WTC11 (cell line): ENCODE measurements around the gene PLEKHA6. TPM values are rescaled to one million over a fixed set of nuclear protein-coding genes. Genes with fewer than 3 reads are reported as not detected.

ENCODE experiments used
- ATAC-seq: fragments of 200-7000 bp; cut with Tn5 transposase; 2 replicates; pipeline ENCODE4 v1.10.0; 2021; ENCODE audit warnings: mild to moderate bottlenecking, moderate library complexity
- Bru-seq: library from RNA; stranded (reverse); fragments of 400-500 nt; gene quantifications from one replicate; lab custom pipeline; 2021; lab: Mats Ljungman, UMichigan
- CTCF ChIA-PET: fragments of 300-600 bp; sonication (Branson Sonifier 250); formaldehyde crosslinking; loops from one replicate; lab custom pipeline; 2021; ENCODE audit warnings: antibody characterized with exemption; lab: Charles Lee
- POLR2A ChIA-PET: fragments of 350-600 bp; sonication (Branson Sonifier 250); formaldehyde crosslinking; loops from one replicate; lab custom pipeline; 2021; ENCODE audit warnings: antibody characterized with exemption; lab: Charles Lee
- DNase-seq: peaks from one replicate; pipeline ENCODE4 v3.0.0; 2021; ENCODE audit warnings: low spot score
- H3K27ac Mint-ChIP-seq: 2 replicates; pipeline ENCODE4 v1.8.0; 2021; ENCODE audit warnings: mixed read lengths
- H3K27me3 Mint-ChIP-seq: 2 replicates; pipeline ENCODE4 v1.8.0; 2021; ENCODE audit warnings: low read depth, mild to moderate bottlenecking, moderate library complexity, mixed read lengths
- H3K36me3 Mint-ChIP-seq: 2 replicates; pipeline ENCODE4 v1.8.0; 2021; ENCODE audit warnings: mixed read lengths
- H3K4me1 Mint-ChIP-seq: 2 replicates; pipeline ENCODE4 v1.8.0; 2022; ENCODE audit warnings: mixed read lengths
- H3K4me3 Mint-ChIP-seq: 2 replicates; pipeline ENCODE4 v1.8.0; 2021; ENCODE audit warnings: mild to moderate bottlenecking, moderate library complexity, mixed read lengths
- H3K9me3 Mint-ChIP-seq: 2 replicates; pipeline ENCODE4 v1.8.0; 2021; ENCODE audit warnings: mixed read lengths
- FOXK1 ChIP-seq: sonication (generic); formaldehyde crosslinking; IDR thresholded peaks from 2 replicates; pipeline ENCODE4 v1.8.0; 2022; ENCODE audit warnings: mild to moderate bottlenecking, moderate library complexity, missing genetic modification reagents
- KAT7 ChIP-seq: sonication (generic); formaldehyde crosslinking; IDR thresholded peaks from 2 replicates; pipeline ENCODE4 v1.8.1; 2023; ENCODE audit warnings: missing genetic modification reagents, mild to moderate bottlenecking, borderline replicate concordance
- ZNF263 ChIP-seq: sonication (generic); formaldehyde crosslinking; IDR thresholded peaks from 2 replicates; pipeline ENCODE4 v1.8.1; 2022; ENCODE audit warnings: low read depth, mild to moderate bottlenecking, moderate library complexity, missing genetic modification reagents
- ZNF423 ChIP-seq: fragments of 250-450 bp; sonication (Bioruptor Pico); IDR thresholded peaks from 2 replicates; pipeline ENCODE4 v2.1.2; 2022; ENCODE audit warnings: mild to moderate bottlenecking, moderate library complexity
- long read RNA-seq, 3 experiments: library from RNA in 1 of 3; library from capped mRNA in 1 of 3; library from polyadenylated mRNA in 1 of 3; unstranded in 2 of 3; stranded (forward) in 1 of 3; transcript quantifications; one replicate each; pipeline ENCODE4 v2.0.0, GENCODE V29; 2021
- total RNA-seq: library from RNA; stranded (reverse); gene quantifications from 3 replicates; pipeline ENCODE4 v1.2.3, GENCODE V29; 2021
- TF ChIP-seq, protein P1 (sequence below): sonication (generic); formaldehyde crosslinking; IDR thresholded peaks from 2 replicates; pipeline ENCODE4 v1.8.0; 2023; ENCODE audit warnings: missing genetic modification reagents, mild to moderate bottlenecking, borderline replicate concordance
- TF ChIP-seq, protein P2 (sequence below): sonication (generic); formaldehyde crosslinking; IDR thresholded peaks from 2 replicates; pipeline ENCODE4 v1.8.1; 2023; ENCODE audit warnings: mild to moderate bottlenecking, missing genetic modification reagents, moderate library complexity
- TF ChIP-seq, protein P3 (sequence below): sonication (generic); formaldehyde crosslinking; IDR thresholded peaks from 2 replicates; pipeline ENCODE4 v1.8.0; 2023; ENCODE audit warnings: mild to moderate bottlenecking, missing genetic modification reagents
- TF ChIP-seq, protein P4 (sequence below): sonication (generic); formaldehyde crosslinking; IDR thresholded peaks from 2 replicates; pipeline ENCODE4 v1.8.0; 2022; ENCODE audit warnings: mild to moderate bottlenecking, missing genetic modification reagents
- TF ChIP-seq, protein P5 (sequence below): sonication (generic); formaldehyde crosslinking; IDR thresholded peaks from 2 replicates; pipeline ENCODE4 v1.8.1; 2023; ENCODE audit warnings: mild to moderate bottlenecking, missing genetic modification reagents, moderate library complexity
- TF ChIP-seq, protein P6 (sequence below): sonication (generic); formaldehyde crosslinking; IDR thresholded peaks from 2 replicates; pipeline ENCODE4 v1.8.0; 2022; ENCODE audit warnings: mild to moderate bottlenecking, missing genetic modification reagents

PLEKHA6 gene, protein sequence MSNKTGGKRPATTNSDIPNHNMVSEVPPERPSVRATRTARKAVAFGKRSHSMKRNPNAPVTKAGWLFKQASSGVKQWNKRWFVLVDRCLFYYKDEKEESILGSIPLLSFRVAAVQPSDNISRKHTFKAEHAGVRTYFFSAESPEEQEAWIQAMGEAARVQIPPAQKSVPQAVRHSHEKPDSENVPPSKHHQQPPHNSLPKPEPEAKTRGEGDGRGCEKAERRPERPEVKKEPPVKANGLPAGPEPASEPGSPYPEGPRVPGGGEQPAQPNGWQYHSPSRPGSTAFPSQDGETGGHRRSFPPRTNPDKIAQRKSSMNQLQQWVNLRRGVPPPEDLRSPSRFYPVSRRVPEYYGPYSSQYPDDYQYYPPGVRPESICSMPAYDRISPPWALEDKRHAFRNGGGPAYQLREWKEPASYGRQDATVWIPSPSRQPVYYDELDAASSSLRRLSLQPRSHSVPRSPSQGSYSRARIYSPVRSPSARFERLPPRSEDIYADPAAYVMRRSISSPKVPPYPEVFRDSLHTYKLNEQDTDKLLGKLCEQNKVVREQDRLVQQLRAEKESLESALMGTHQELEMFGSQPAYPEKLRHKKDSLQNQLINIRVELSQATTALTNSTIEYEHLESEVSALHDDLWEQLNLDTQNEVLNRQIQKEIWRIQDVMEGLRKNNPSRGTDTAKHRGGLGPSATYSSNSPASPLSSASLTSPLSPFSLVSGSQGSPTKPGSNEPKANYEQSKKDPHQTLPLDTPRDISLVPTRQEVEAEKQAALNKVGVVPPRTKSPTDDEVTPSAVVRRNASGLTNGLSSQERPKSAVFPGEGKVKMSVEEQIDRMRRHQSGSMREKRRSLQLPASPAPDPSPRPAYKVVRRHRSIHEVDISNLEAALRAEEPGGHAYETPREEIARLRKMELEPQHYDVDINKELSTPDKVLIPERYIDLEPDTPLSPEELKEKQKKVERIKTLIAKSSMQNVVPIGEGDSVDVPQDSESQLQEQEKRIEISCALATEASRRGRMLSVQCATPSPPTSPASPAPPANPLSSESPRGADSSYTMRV
- total RNA-seq, result 9.2 to 11.6 TPM (median 11.0 TPM) in 3 replicates
- percentile 48 among the genes with signal in this experiment for Bru-seq, nascent RNA
- long read RNA-seq, experiment 1, partial matches to known transcripts, result 4 of 25 reads
- long read RNA-seq, experiment 1, other reads (novel, unspliced or antisense), result 21 of 25 reads
- long read RNA-seq, experiment 2, partial matches to known transcripts, result 1 of 8 reads
- long read RNA-seq, experiment 2, other reads (novel, unspliced or antisense), result 7 of 8 reads
- long read RNA-seq, experiment 3, partial matches to known transcripts, result 0 of 3 reads
- long read RNA-seq, experiment 3, other reads (novel, unspliced or antisense), result 3 of 3 reads

DNA sequence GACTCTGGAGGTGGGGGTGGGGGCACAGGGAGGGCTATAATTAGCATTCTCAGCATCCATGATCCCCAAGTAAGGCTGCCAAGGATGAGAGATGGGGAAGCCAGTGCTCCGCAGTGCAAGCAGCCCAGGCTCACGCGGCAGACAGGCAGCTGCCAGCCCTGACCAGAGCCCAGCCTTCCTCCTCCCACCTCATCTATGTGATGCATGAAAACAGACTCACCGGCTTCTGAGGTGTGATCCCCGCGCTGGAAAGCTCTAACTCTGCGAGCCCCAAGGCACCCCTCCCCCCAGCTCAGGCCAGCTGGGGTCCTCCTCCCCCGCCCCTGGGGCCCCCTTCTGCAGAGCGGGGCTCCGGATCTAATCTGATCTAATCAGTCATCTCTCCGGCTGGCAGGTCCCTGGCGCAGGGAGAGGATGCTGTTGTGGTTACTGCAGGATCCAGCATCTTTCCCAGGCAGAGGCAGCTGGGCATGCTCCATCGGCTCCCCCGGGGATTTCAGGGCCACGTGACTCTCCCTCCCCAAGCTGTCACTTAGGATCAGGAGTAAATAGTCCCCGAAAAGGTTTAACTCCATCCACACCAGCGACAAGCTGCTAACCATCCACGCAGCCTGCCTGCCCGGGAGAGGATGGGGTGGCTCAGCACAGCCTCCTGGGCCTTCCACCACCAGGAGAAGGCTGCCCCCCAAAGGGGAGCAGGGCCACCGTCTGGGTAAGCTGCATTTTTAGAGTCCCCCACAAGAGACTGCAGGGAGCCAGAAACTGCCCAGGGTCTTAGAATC, at the start of gene PLEKHA6:
PLEKHA6 (minus strand) TSS at position 456 of the 782 bp plus-strand sequence. CDS start 86,202 bp downstream, outside the sequence.
- peaks cover 20% of the 10 kb centered on the region for H3K27me3 Mint-ChIP-seq

More for the DNA sequence above, at the start of gene PLEKHA6:
- Mint-ChIP-seq H3K4me3 (peak within 1 kb of the TSS; percentile 55), H3K36me3 (no peaks in the 10 kb centered on the region), H3K4me1 (peaks cover 34% of the 10 kb centered on the region), H3K27ac (no peak within 1 kb of the TSS), H3K9me3 (no peaks in the 10 kb centered on the region)
- ATAC-seq (peak; percentile 33), DNase-seq (no peak)
- POLR2A ChIA-PET, result interaction anchor here (0.6 to 1.0 kb wide), 2 partner anchors 56 to 57 kb away, joined by 3 read pairs; no protein-coding TSS in a partner anchor
- TF ChIP-seq, protein P1, sequence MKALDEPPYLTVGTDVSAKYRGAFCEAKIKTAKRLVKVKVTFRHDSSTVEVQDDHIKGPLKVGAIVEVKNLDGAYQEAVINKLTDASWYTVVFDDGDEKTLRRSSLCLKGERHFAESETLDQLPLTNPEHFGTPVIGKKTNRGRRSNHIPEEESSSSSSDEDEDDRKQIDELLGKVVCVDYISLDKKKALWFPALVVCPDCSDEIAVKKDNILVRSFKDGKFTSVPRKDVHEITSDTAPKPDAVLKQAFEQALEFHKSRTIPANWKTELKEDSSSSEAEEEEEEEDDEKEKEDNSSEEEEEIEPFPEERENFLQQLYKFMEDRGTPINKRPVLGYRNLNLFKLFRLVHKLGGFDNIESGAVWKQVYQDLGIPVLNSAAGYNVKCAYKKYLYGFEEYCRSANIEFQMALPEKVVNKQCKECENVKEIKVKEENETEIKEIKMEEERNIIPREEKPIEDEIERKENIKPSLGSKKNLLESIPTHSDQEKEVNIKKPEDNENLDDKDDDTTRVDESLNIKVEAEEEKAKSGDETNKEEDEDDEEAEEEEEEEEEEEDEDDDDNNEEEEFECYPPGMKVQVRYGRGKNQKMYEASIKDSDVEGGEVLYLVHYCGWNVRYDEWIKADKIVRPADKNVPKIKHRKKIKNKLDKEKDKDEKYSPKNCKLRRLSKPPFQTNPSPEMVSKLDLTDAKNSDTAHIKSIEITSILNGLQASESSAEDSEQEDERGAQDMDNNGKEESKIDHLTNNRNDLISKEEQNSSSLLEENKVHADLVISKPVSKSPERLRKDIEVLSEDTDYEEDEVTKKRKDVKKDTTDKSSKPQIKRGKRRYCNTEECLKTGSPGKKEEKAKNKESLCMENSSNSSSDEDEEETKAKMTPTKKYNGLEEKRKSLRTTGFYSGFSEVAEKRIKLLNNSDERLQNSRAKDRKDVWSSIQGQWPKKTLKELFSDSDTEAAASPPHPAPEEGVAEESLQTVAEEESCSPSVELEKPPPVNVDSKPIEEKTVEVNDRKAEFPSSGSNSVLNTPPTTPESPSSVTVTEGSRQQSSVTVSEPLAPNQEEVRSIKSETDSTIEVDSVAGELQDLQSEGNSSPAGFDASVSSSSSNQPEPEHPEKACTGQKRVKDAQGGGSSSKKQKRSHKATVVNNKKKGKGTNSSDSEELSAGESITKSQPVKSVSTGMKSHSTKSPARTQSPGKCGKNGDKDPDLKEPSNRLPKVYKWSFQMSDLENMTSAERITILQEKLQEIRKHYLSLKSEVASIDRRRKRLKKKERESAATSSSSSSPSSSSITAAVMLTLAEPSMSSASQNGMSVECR (CRISPR knock-in tag), result no peak
- TF ChIP-seq KAT7 (CRISPR knock-in tag), result no peak
- TF ChIP-seq ZNF263 (CRISPR knock-in tag), result no peak
- TF ChIP-seq, protein P2, sequence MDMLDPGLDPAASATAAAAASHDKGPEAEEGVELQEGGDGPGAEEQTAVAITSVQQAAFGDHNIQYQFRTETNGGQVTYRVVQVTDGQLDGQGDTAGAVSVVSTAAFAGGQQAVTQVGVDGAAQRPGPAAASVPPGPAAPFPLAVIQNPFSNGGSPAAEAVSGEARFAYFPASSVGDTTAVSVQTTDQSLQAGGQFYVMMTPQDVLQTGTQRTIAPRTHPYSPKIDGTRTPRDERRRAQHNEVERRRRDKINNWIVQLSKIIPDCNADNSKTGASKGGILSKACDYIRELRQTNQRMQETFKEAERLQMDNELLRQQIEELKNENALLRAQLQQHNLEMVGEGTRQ (CRISPR knock-in tag), result peak; percentile 88
- TF ChIP-seq, protein P3, sequence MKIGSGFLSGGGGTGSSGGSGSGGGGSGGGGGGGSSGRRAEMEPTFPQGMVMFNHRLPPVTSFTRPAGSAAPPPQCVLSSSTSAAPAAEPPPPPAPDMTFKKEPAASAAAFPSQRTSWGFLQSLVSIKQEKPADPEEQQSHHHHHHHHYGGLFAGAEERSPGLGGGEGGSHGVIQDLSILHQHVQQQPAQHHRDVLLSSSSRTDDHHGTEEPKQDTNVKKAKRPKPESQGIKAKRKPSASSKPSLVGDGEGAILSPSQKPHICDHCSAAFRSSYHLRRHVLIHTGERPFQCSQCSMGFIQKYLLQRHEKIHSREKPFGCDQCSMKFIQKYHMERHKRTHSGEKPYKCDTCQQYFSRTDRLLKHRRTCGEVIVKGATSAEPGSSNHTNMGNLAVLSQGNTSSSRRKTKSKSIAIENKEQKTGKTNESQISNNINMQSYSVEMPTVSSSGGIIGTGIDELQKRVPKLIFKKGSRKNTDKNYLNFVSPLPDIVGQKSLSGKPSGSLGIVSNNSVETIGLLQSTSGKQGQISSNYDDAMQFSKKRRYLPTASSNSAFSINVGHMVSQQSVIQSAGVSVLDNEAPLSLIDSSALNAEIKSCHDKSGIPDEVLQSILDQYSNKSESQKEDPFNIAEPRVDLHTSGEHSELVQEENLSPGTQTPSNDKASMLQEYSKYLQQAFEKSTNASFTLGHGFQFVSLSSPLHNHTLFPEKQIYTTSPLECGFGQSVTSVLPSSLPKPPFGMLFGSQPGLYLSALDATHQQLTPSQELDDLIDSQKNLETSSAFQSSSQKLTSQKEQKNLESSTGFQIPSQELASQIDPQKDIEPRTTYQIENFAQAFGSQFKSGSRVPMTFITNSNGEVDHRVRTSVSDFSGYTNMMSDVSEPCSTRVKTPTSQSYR (CRISPR knock-in tag), result no peak
- no peak for TF ChIP-seq ZNF423 (CRISPR knock-in tag)
- TF ChIP-seq, protein P4, sequence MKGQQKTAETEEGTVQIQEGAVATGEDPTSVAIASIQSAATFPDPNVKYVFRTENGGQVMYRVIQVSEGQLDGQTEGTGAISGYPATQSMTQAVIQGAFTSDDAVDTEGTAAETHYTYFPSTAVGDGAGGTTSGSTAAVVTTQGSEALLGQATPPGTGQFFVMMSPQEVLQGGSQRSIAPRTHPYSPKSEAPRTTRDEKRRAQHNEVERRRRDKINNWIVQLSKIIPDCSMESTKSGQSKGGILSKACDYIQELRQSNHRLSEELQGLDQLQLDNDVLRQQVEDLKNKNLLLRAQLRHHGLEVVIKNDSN (CRISPR knock-in tag), result peak; percentile 86
- 0 out of 2 replicates have a peak, but pooled peaks have one; percentile 37 for TF ChIP-seq FOXK1
- TF ChIP-seq, protein P5, sequence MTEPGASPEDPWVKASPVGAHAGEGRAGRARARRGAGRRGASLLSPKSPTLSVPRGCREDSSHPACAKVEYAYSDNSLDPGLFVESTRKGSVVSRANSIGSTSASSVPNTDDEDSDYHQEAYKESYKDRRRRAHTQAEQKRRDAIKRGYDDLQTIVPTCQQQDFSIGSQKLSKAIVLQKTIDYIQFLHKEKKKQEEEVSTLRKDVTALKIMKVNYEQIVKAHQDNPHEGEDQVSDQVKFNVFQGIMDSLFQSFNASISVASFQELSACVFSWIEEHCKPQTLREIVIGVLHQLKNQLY (CRISPR knock-in tag), result no peak
- TF ChIP-seq, protein P6, sequence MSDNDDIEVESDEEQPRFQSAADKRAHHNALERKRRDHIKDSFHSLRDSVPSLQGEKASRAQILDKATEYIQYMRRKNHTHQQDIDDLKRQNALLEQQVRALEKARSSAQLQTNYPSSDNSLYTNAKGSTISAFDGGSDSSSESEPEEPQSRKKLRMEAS (CRISPR knock-in tag), result peak; percentile 26; the same call in 1 of the 2 replicates
- CTCF ChIA-PET, result interaction anchor here (0.7 to 8.4 kb wide), 29 partner anchors 9 to 539 kb away, joined by 3 to 118 read pairs (median 7); partner anchors contain the start of genes GOLT1A and SNRPE
